ENCODE data around the gene PAMR1. TPM values are rescaled to one million over a fixed set of nuclear protein-coding genes. Genes with fewer than 3 reads are reported as not detected.

PAMR1 gene
- total and polyA plus RNA-seq, 7 experiments from 2014 or later = not detected

GRCh38 chr11:35424157-35424940 is 101.1 kb downstream of the PAMR1 start:
- no peaks in the 10 kb centered on the region for H3K9me3 Mint-ChIP-seq
- intact Hi-C loops (cut with micrococcal nuclease) = no loop called here
- ChIA-PET CTCF (no interaction called here), POLR2A (no interaction called here)
- Histone ChIP-seq H3K27me3 (ENCODE audit: control insufficient read depth in 2 of 2, insufficient read depth in 2 of 2, low read length in 2 of 2) (peaks cover 6 to 8% of the 10 kb centered on the region in 2 donors), H3K36me3 (ENCODE audit: control insufficient read depth in 2 of 3, insufficient read depth in 3 of 3, low read length in 3 of 3) (no peaks in the 10 kb centered on the region), H3K9me3 (ENCODE audit: control insufficient read depth in 2 of 3, low read length in 3 of 3) (no peaks in the 10 kb centered on the region), H3K4me1 (ENCODE audit: control insufficient read depth in 2 of 2, insufficient read depth in 2 of 2, low read length in 2 of 2) (no peaks in the 10 kb centered on the region), H3K4me3 (ENCODE audit: low read length) (no peak overlapping the region), H3K27ac (ENCODE audit: low read depth, low read length) (no peak overlapping the region)
- H3K4me3 Mint-ChIP-seq = no peak overlapping the region
- DNase-seq (no peak), ATAC-seq (no peak)
- no peak overlapping the region for H3K27ac Mint-ChIP-seq
- no peaks in the 10 kb centered on the region for H3K36me3 Mint-ChIP-seq
- H3K4me1 Mint-ChIP-seq = peaks cover 4 to 15% (median 13%) of the 10 kb centered on the region in 7 donors
- H3K27me3 Mint-ChIP-seq = peaks cover 77 to 82% (median 81%) of the 10 kb centered on the region in 5 donors

- peak overlapping the region in 9 of 10 donors; percentile 29 to 89 (median 67) for H3K4me3 Mint-ChIP-seq
These were observed 105.0 kb downstream of the PAMR1 start for GRCh38 chr11:35420371-35420770.

GRCh38 chr11:35419830-35420333 is 105.5 kb downstream of the PAMR1 start:
- ChIA-PET POLR2A (no interaction called here), CTCF (no interaction called here)
- Histone ChIP-seq H3K27ac (ENCODE audit: low read depth, low read length) (no peak overlapping the region), H3K4me3 (ENCODE audit: low read length) (no peak overlapping the region), H3K9me3 (ENCODE audit: control insufficient read depth in 2 of 3, low read length in 3 of 3) (no peaks in the 10 kb centered on the region), H3K4me1 (ENCODE audit: control insufficient read depth in 2 of 2, insufficient read depth in 2 of 2, low read length in 2 of 2) (no peaks in the 10 kb centered on the region), H3K27me3 (ENCODE audit: control insufficient read depth in 2 of 2, insufficient read depth in 2 of 2, low read length in 2 of 2) (peaks cover 10 to 11% of the 10 kb centered on the region in 2 donors), H3K36me3 (ENCODE audit: control insufficient read depth in 2 of 3, insufficient read depth in 3 of 3, low read length in 3 of 3) (no peaks in the 10 kb centered on the region)
- Mint-ChIP-seq H3K4me3 (peak overlapping the region in 9 of 10 donors; percentile 32 to 89 (median 67)), H3K27me3 (peaks cover 75 to 89% (median 80%) of the 10 kb centered on the region in 5 donors), H3K36me3 (peaks cover 0 to 4% (median 0%) of the 10 kb centered on the region in 5 donors), H3K9me3 (no peaks in the 10 kb centered on the region), H3K4me1 (peaks cover 7 to 23% (median 20%) of the 10 kb centered on the region in 7 donors), H3K27ac (no peak overlapping the region)
- intact Hi-C loops (cut with micrococcal nuclease) = no loop called here
- ATAC-seq (no peak), DNase-seq (no peak)

More at GRCh38 chr11:35420371-35420770, 105.0 kb downstream of the PAMR1 start:
- Mint-ChIP-seq H3K9me3 (no peaks in the 10 kb centered on the region), H3K27ac (no peak overlapping the region), H3K4me1 (peaks cover 7 to 23% (median 20%) of the 10 kb centered on the region in 7 donors), H3K27me3 (peaks cover 78 to 88% (median 80%) of the 10 kb centered on the region in 5 donors), H3K36me3 (peaks cover 0 to 4% (median 0%) of the 10 kb centered on the region in 5 donors)
- ATAC-seq (no peak), DNase-seq (no peak)
- no peaks in the 10 kb centered on the region for H3K4me1 ChIP-seq (ENCODE audit: control insufficient read depth in 2 of 2, insufficient read depth in 2 of 2, low read length in 2 of 2)
- H3K27me3 ChIP-seq (ENCODE audit: control insufficient read depth in 2 of 2, insufficient read depth in 2 of 2, low read length in 2 of 2) = peaks cover 10 to 11% of the 10 kb centered on the region in 2 donors
- H3K36me3 ChIP-seq (ENCODE audit: control insufficient read depth in 2 of 3, insufficient read depth in 3 of 3, low read length in 3 of 3) = no peaks in the 10 kb centered on the region
- H3K27ac ChIP-seq (ENCODE audit: low read depth, low read length) = no peak overlapping the region
- H3K9me3 ChIP-seq (ENCODE audit: control insufficient read depth in 2 of 3, low read length in 3 of 3) = no peaks in the 10 kb centered on the region
- intact Hi-C loops (cut with micrococcal nuclease) = no loop called here
- CTCF ChIA-PET = no interaction called here
- H3K4me3 ChIP-seq (ENCODE audit: low read length) = no peak overlapping the region
- POLR2A ChIA-PET = no interaction called here

- POLR2A ChIA-PET = no interaction called here
- Mint-ChIP-seq H3K4me3 (peak within 1 kb of the TSS; percentile 56 to 89 (median 71)), H3K9me3 (no peaks in the 10 kb centered on the region), H3K4me1 (peaks cover 7 to 23% (median 20%) of the 10 kb centered on the region in 7 donors), H3K36me3 (peaks cover 0 to 4% (median 0%) of the 10 kb centered on the region in 5 donors), H3K27ac (no peak within 1 kb of the TSS), H3K27me3 (peaks cover 73 to 89% (median 81%) of the 10 kb centered on the region in 5 donors)
- no peak within 1 kb of the TSS for H3K4me3 ChIP-seq (ENCODE audit: low read length)
- DNase-seq = no peak
- CTCF ChIA-PET = no interaction called here
- no peaks in the 10 kb centered on the region for H3K36me3 ChIP-seq (ENCODE audit: control insufficient read depth in 2 of 3, insufficient read depth in 3 of 3, low read length in 3 of 3)
- H3K27me3 ChIP-seq (ENCODE audit: control insufficient read depth in 2 of 2, insufficient read depth in 2 of 2, low read length in 2 of 2) = peaks cover 10 to 11% of the 10 kb centered on the region in 2 donors
- H3K27ac ChIP-seq (ENCODE audit: low read depth, low read length) = no peak within 1 kb of the TSS
- no peaks in the 10 kb centered on the region for H3K9me3 ChIP-seq (ENCODE audit: control insufficient read depth in 2 of 3, low read length in 3 of 3)
- no peaks in the 10 kb centered on the region for H3K4me1 ChIP-seq (ENCODE audit: control insufficient read depth in 2 of 2, insufficient read depth in 2 of 2, low read length in 2 of 2)
- intact Hi-C loops (cut with micrococcal nuclease) = no loop called here
- ATAC-seq = no peak
These were observed 106.1 kb downstream of the PAMR1 start, which contains the start of gene SLC1A2 for GRCh38 chr11:35419184-35419829. TSS of gene SLC1A2 (minus strand) at chr11:35419558. CDS start at chr11:35418966, 592 bp downstream.

GRCh38 chr11:35418282-35419183 is 106.9 kb downstream of the PAMR1 start:
- Histone ChIP-seq H3K4me3 (ENCODE audit: low read length) (no peak overlapping the region), H3K27me3 (ENCODE audit: control insufficient read depth in 2 of 2, insufficient read depth in 2 of 2, low read length in 2 of 2) (peaks cover 10 to 11% of the 10 kb centered on the region in 2 donors), H3K4me1 (ENCODE audit: control insufficient read depth in 2 of 2, insufficient read depth in 2 of 2, low read length in 2 of 2) (no peaks in the 10 kb centered on the region), H3K9me3 (ENCODE audit: control insufficient read depth in 2 of 3, low read length in 3 of 3) (no peaks in the 10 kb centered on the region), H3K36me3 (ENCODE audit: control insufficient read depth in 2 of 3, insufficient read depth in 3 of 3, low read length in 3 of 3) (no peaks in the 10 kb centered on the region), H3K27ac (ENCODE audit: low read depth, low read length) (no peak overlapping the region)
- peaks cover 77 to 91% (median 82%) of the 10 kb centered on the region in 5 donors for H3K27me3 Mint-ChIP-seq
- POLR2A ChIA-PET = no interaction called here
- H3K36me3 Mint-ChIP-seq = peaks cover 0 to 4% (median 0%) of the 10 kb centered on the region in 5 donors
- no peak overlapping the region for H3K27ac Mint-ChIP-seq
- H3K4me1 Mint-ChIP-seq = peaks cover 7 to 23% (median 20%) of the 10 kb centered on the region in 7 donors
- peak in 1 of 9 donors; percentile 27 for DNase-seq
- peak overlapping the region; percentile 41 to 89 (median 71) for H3K4me3 Mint-ChIP-seq
- intact Hi-C loops (cut with micrococcal nuclease) = no loop called here
- CTCF ChIA-PET = no interaction called here
- no peaks in the 10 kb centered on the region for H3K9me3 Mint-ChIP-seq
- no peak for ATAC-seq

GRCh38 chr11:35415487-35415886 is 109.9 kb downstream of the PAMR1 start:
- no peak overlapping the region for H3K4me3 Mint-ChIP-seq
- no peak overlapping the region for H3K27ac ChIP-seq (ENCODE audit: low read depth, low read length)
- no peaks in the 10 kb centered on the region for H3K9me3 Mint-ChIP-seq
- ChIA-PET CTCF (no interaction called here), POLR2A (interaction anchor here (0.5 kb wide), 1 partner anchor 668 kb away, joined by 5 read pairs; no protein-coding TSS in a partner anchor)
- no peak overlapping the region for H3K27ac Mint-ChIP-seq
- H3K36me3 ChIP-seq (ENCODE audit: control insufficient read depth in 2 of 3, insufficient read depth in 3 of 3, low read length in 3 of 3) = no peaks in the 10 kb centered on the region
- H3K9me3 ChIP-seq (ENCODE audit: control insufficient read depth in 2 of 3, low read length in 3 of 3) = no peaks in the 10 kb centered on the region
- no peaks in the 10 kb centered on the region for H3K4me1 ChIP-seq (ENCODE audit: control insufficient read depth in 2 of 2, insufficient read depth in 2 of 2, low read length in 2 of 2)
- DNase-seq (no peak), ATAC-seq (no peak)
- H3K4me1 Mint-ChIP-seq = peaks cover 7 to 16% (median 11%) of the 10 kb centered on the region in 7 donors
- peaks cover 7 to 10% of the 10 kb centered on the region in 2 donors for H3K27me3 ChIP-seq (ENCODE audit: control insufficient read depth in 2 of 2, insufficient read depth in 2 of 2, low read length in 2 of 2)
- H3K27me3 Mint-ChIP-seq = peaks cover 54 to 88% (median 63%) of the 10 kb centered on the region in 5 donors
- no peak overlapping the region for H3K4me3 ChIP-seq (ENCODE audit: low read length)
- peaks cover 0 to 4% (median 0%) of the 10 kb centered on the region in 5 donors for H3K36me3 Mint-ChIP-seq
- intact Hi-C loops (cut with micrococcal nuclease) = no loop called here

Data from naive thymus-derived CD4-positive, alpha-beta T cell (primary cell).